H1 (cell line): ENCODE results near the gene TEDC1. TPM values are rescaled to one million over a fixed set of nuclear protein-coding genes. Genes with fewer than 3 reads are reported as not detected.

ENCODE experiments used
- CTCF ChIA-PET: fragments of 300-600 bp; sonication (Branson Sonifier 250); formaldehyde crosslinking; loops from one replicate; lab custom pipeline; 2021; ENCODE audit not compliant: partially characterized antibody; lab: Charles Lee
- POLR2A ChIA-PET: fragments of 300-600 bp; sonication (Branson Sonifier 250); formaldehyde crosslinking; loops from one replicate; lab custom pipeline; 2021; ENCODE audit warnings: inconsistent platforms; ENCODE audit not compliant: partially characterized antibody; lab: Charles Lee
- DNase-seq, 2 experiments: peaks; one replicate each; pipeline versions ENCODE4 v3.0.0 to v3.0.0-alpha.2; 2010 to 2022; ENCODE audit warnings: low spot score in 2 of 2, low read depth in 1 of 2, mixed read lengths in 1 of 2
- FAIRE-seq: peaks from 2 replicates; lab custom pipeline; 2011; peaks lifted over from hg19 to GRCh38; lab: Jason Lieb, UNC
- H2AFZ ChIP-seq: 2 replicates; pipeline ENCODE4 v1.8.1; 2012; ENCODE audit warnings: low read length, inconsistent platforms
- H2AK5ac ChIP-seq: 2 replicates; pipeline ENCODE4 v1.6.1; 2013; ENCODE audit warnings: low read depth, low read length
- H2BK120ac ChIP-seq: replicated peaks from 2 replicates; pipeline ENCODE3; 2013; ENCODE audit warnings: low read depth, low read length, inconsistent platforms
- H2BK12ac ChIP-seq: 2 replicates; pipeline ENCODE4 v1.6.1; 2013; ENCODE audit warnings: low read depth, low read length
- H2BK15ac ChIP-seq: 2 replicates; pipeline ENCODE4 v1.6.1; 2013; ENCODE audit warnings: low read length
- H2BK20ac ChIP-seq: 2 replicates; pipeline ENCODE4 v1.6.1; 2013; ENCODE audit warnings: low read length
- H2BK5ac ChIP-seq: 2 replicates; pipeline ENCODE4 v1.6.1; 2013; ENCODE audit warnings: low read depth, low read length
- H3K14ac ChIP-seq: 2 replicates; pipeline ENCODE4 v1.6.1; 2013; ENCODE audit warnings: inconsistent platforms; ENCODE audit not compliant: insufficient read length
- H3K18ac ChIP-seq: 2 replicates; pipeline ENCODE4 v1.6.1; 2013; ENCODE audit warnings: low read length; ENCODE audit errors: extremely low read depth
- H3K23ac ChIP-seq: 2 replicates; pipeline ENCODE4 v1.6.1; 2013; ENCODE audit warnings: inconsistent platforms; ENCODE audit not compliant: insufficient read length
- H3K23me2 ChIP-seq: 2 replicates; pipeline ENCODE4 v1.6.1; 2013; ENCODE audit warnings: low read depth, low read length
- H3K27ac ChIP-seq: 2 replicates; pipeline ENCODE4 v1.6.1; 2011; ENCODE audit warnings: low read depth, low read length, inconsistent platforms
- H3K27me3 ChIP-seq, 4 experiments: replicated peaks in 1 of 4; 1 replicate in 1 of 4; 2 replicates in 3 of 4; pipeline versions ENCODE4 v1.6.1 to v1.8.1; 2011 to 2013; ENCODE audit warnings: low read length in 3 of 4, mild to moderate bottlenecking in 3 of 4, inconsistent platforms in 2 of 4, mixed read lengths in 2 of 4, moderate library complexity in 1 of 4; ENCODE audit not compliant: control insufficient read depth in 3 of 4, insufficient read depth in 3 of 4; ENCODE audit errors: extremely low read depth in 1 of 4
- H3K36me3 ChIP-seq, 4 experiments: 2 replicates each; pipeline versions ENCODE4 v1.6.1 to v1.8.1; 2011 to 2013; ENCODE audit warnings: mild to moderate bottlenecking in 4 of 4, low read length in 3 of 4, moderate library complexity in 2 of 4, control low read depth in 1 of 4, inconsistent platforms in 1 of 4; ENCODE audit not compliant: insufficient read depth in 4 of 4, control insufficient read depth in 2 of 4
- H3K4ac ChIP-seq: replicated peaks from 2 replicates; pipeline ENCODE3; 2013; ENCODE audit warnings: low read length, low read depth, mixed read lengths, inconsistent platforms; ENCODE audit not compliant: insufficient read length
- H3K4me1 ChIP-seq, 4 experiments: replicated peaks in 1 of 4; 1 replicate in 1 of 4; 2 replicates in 3 of 4; pipeline versions ENCODE4 v1.6.1 to v1.8.1; 2011 to 2013; ENCODE audit warnings: low read length in 3 of 4, inconsistent platforms in 2 of 4, mixed read lengths in 1 of 4; ENCODE audit not compliant: insufficient read depth in 4 of 4, control insufficient read depth in 3 of 4
- H3K4me2 ChIP-seq, 2 experiments: 2 replicates each; pipeline versions ENCODE4 v1.6.1 to v1.8.1; 2011 to 2013; ENCODE audit warnings: low read depth in 2 of 2, low read length in 2 of 2, control low read depth in 1 of 2, inconsistent platforms in 1 of 2, mild to moderate bottlenecking in 1 of 2; ENCODE audit not compliant: insufficient read depth in 1 of 2
- H3K4me3 ChIP-seq, 4 experiments: fragments of 200-600, 300-600 bp in 1 of 4; sonication (generic), shearing (Covaris generic), sonication (Bioruptor Twin) in 1 of 4; 2 replicates each; pipeline versions ENCODE4 v1.5.1 to v1.8.1; 2011 to 2016; ENCODE audit warnings: low read length in 4 of 4, low read depth in 3 of 4, control low read depth in 2 of 4, inconsistent platforms in 2 of 4, mild to moderate bottlenecking in 2 of 4, mixed read lengths in 1 of 4, moderate library complexity in 1 of 4; ENCODE audit not compliant: insufficient read depth in 2 of 4; ENCODE audit errors: extremely low read depth in 1 of 4
- H3K56ac ChIP-seq: replicated peaks from 2 replicates; pipeline ENCODE3; 2013; ENCODE audit warnings: low read depth, mild to moderate bottlenecking, mixed read lengths, low read length, inconsistent platforms; ENCODE audit not compliant: insufficient read length
- H3K79me1 ChIP-seq: 2 replicates; pipeline ENCODE4 v1.6.1; 2013; ENCODE audit warnings: low read depth, low read length, control low read depth
- H3K79me2 ChIP-seq, 2 experiments: 2 replicates each; pipeline versions ENCODE4 v1.6.1 to v1.8.1; 2012 to 2013; ENCODE audit warnings: low read length in 2 of 2, mild to moderate bottlenecking in 2 of 2, inconsistent platforms in 1 of 2; ENCODE audit not compliant: insufficient read depth in 2 of 2, control insufficient read depth in 1 of 2
- H3K9ac ChIP-seq, 4 experiments: replicated peaks in 1 of 4; 1 replicate in 1 of 4; 2 replicates in 3 of 4; pipeline versions ENCODE4 v1.6.1 to v1.8.1; 2011 to 2013; ENCODE audit warnings: low read depth in 3 of 4, low read length in 3 of 4, control low read depth in 2 of 4, mild to moderate bottlenecking in 2 of 4, moderate library complexity in 2 of 4, inconsistent platforms in 1 of 4; ENCODE audit errors: extremely low read depth in 1 of 4
- H3K9me3 ChIP-seq, 2 experiments: 2 replicates each; pipeline versions ENCODE4 v1.6.1 to v1.8.1; 2012 to 2013; ENCODE audit warnings: mild to moderate bottlenecking in 2 of 2, moderate library complexity in 2 of 2, control low read depth in 1 of 2, inconsistent platforms in 1 of 2, low read depth in 1 of 2, low read length in 1 of 2, mixed read lengths in 1 of 2; ENCODE audit not compliant: insufficient read depth in 2 of 2
- H4K20me1 ChIP-seq, 2 experiments: replicated peaks in 1 of 2; 2 replicates each; pipeline versions ENCODE3 to v1.8.1; 2011 to 2013; ENCODE audit warnings: inconsistent platforms in 2 of 2, low read length in 2 of 2, mild to moderate bottlenecking in 1 of 2; ENCODE audit not compliant: insufficient read depth in 2 of 2, control insufficient read depth in 1 of 2
- H4K5ac ChIP-seq: 2 replicates; pipeline ENCODE4 v1.6.1; 2013; ENCODE audit warnings: low read length, low read depth, mixed read lengths, inconsistent platforms; ENCODE audit not compliant: insufficient read length
- H4K8ac ChIP-seq: 2 replicates; pipeline ENCODE4 v1.8.0; 2013; ENCODE audit warnings: mild to moderate bottlenecking, moderate library complexity, low read length, inconsistent platforms; ENCODE audit not compliant: insufficient read depth; ENCODE audit errors: extremely low read depth
- H4K91ac ChIP-seq: replicated peaks from 2 replicates; pipeline ENCODE3; 2013; ENCODE audit warnings: low read length, mixed read lengths, inconsistent platforms; ENCODE audit not compliant: insufficient read length
- ATF3 ChIP-seq: IDR thresholded peaks from 2 replicates; pipeline ENCODE4 v1.6.1; 2011; ENCODE audit warnings: low read depth, mild to moderate bottlenecking, low read length; ENCODE audit not compliant: insufficient read depth
- CHD1 ChIP-seq: IDR thresholded peaks from 2 replicates; pipeline ENCODE4 v1.6.1; 2012; ENCODE audit warnings: low read depth, low read length, improper control_type of control experiment
- E2F6 ChIP-seq: IDR thresholded peaks from 2 replicates; pipeline ENCODE4 v1.6.1; 2012; ENCODE audit warnings: inconsistent platforms
- GABPA ChIP-seq: IDR thresholded peaks from 2 replicates; pipeline ENCODE4 v1.6.1; 2011; ENCODE audit warnings: mild to moderate bottlenecking, low read length, moderate library complexity, borderline replicate concordance; ENCODE audit not compliant: insufficient read depth
- JUN ChIP-seq: IDR thresholded peaks from 2 replicates; pipeline ENCODE4 v1.6.1; 2011; ENCODE audit warnings: low read depth, mild to moderate bottlenecking, improper control_type of control experiment, low read length
- RFX5 ChIP-seq: IDR thresholded peaks from 2 replicates; pipeline ENCODE4 v1.6.1; 2011; ENCODE audit warnings: low read depth, low read length, improper control_type of control experiment, borderline replicate concordance
- RNF2 ChIP-seq: fragments of 200-900, 300-1000 bp; sonication (generic); IDR thresholded peaks from 2 replicates; pipeline ENCODE4 v1.7.1; 2016; ENCODE audit warnings: borderline replicate concordance, low read depth, mild to moderate bottlenecking, antibody characterized with exemption, low read length; ENCODE audit not compliant: poor library complexity, severe bottlenecking; ENCODE audit errors: missing control alignments
- SIN3A ChIP-seq, 2 experiments: IDR thresholded peaks in 1 of 2; conservative IDR thresholded peaks in 1 of 2; 2 replicates each; pipeline ENCODE4 v1.6.1; 2011 to 2012; ENCODE audit warnings: low read length in 2 of 2, improper control_type of control experiment in 1 of 2, low read depth in 1 of 2, mild to moderate bottlenecking in 1 of 2
- WGBS, 2 experiments: shearing (Covaris generic) in 1 of 2; methylation state at CpG; one replicate each; pipeline versions ENCODE4 v1.1.6 to v1.1.7; 2013 to 2015; ENCODE audit warnings: low lambda C conversion rate in 2 of 2, mixed read lengths in 2 of 2, inconsistent platforms in 1 of 2, low coverage in 1 of 2, missing lambda C conversion rate in 1 of 2; ENCODE audit not compliant: insufficient replicate concordance in 2 of 2, insufficient coverage in 1 of 2, insufficient read length in 1 of 2; ENCODE audit errors: extremely low coverage in 1 of 2, missing lambda C conversion rate in 1 of 2; 5-methylcytosine and 5-hydroxymethylcytosine counted together
- polyA plus RNA-seq, 7 experiments: library from polyadenylated mRNA; depleted of rRNA in 3 of 7; stranded (reverse) in 5 of 7; unstranded in 2 of 7; fragments of >200 nt in 5 of 7; fragments of 200-250 nt in 2 of 7; gene quantifications; 1 replicate in 5 of 7; 2 replicates in 1 of 7; 4 replicates in 1 of 7; pipeline versions ENCODE4 v1.2.1 to v1.2.3, GENCODE V29; 2011 to 2013; ENCODE audit warnings: missing spikeins in 2 of 7, mixed read lengths in 2 of 7
- total RNA-seq: library from RNA; stranded (reverse); fragmentation: NEBNext Ultra II Directional; extraction: Animal tissue kit (Norgen Biotek cat#: 25700); gene quantifications from 2 replicates; pipeline ENCODE4 v1.2.1, GENCODE V29; 2021

TEDC1 gene
- total and polyA plus RNA-seq, 2 of the 8 experiments (the other 6 are each of a cell fraction or from before 2014, with no cell fraction given) = 5.6 to 14.8 TPM

- Histone ChIP-seq H3K79me1 (peaks cover 2% of the 10 kb centered on the region; the same call in 1 of the 2 replicates), H3K27ac (no peak overlapping the region), H3K4me2 (no peak overlapping the region), H2BK5ac (no peak overlapping the region; the same call in 1 of the 2 replicates), H3K4ac (no peak overlapping the region), H2BK120ac (no peak overlapping the region), H2BK20ac (no peak overlapping the region), H4K91ac (no peak overlapping the region), H2AFZ (no peak overlapping the region), H3K4me1 (no peaks in the 10 kb centered on the region), H3K36me3 (peaks cover 24 to 70% (median 41%) of the 10 kb centered on the region in 4 experiments), H3K18ac (no peak overlapping the region), H3K27me3 (no peaks in the 10 kb centered on the region), H3K9ac (no peak overlapping the region), H3K23ac (no peak overlapping the region), H2AK5ac (no peak overlapping the region), H2BK15ac (no peak overlapping the region), H4K5ac (no peak overlapping the region), H3K56ac (no peak overlapping the region), H3K9me3 (no peaks in the 10 kb centered on the region), H4K20me1 (peaks cover 6 to 19% of the 10 kb centered on the region in 2 experiments), H3K4me3 (no peak overlapping the region), H4K8ac (no peak overlapping the region), H3K23me2 (no peaks in the 10 kb centered on the region), H3K79me2 (no peaks in the 10 kb centered on the region; a peak in 1 of 4 replicates), H2BK12ac (no peak overlapping the region), H3K14ac (no peak overlapping the region)
- POLR2A ChIA-PET = no interaction called here
- TF ChIP-seq JUN (no peak), RNF2 (no peak), ATF3 (no peak), RFX5 (no peak), SIN3A (conservative IDR thresholded peaks at IDR 0.05 in 1 of 2, IDR thresholded peaks at IDR 0.05 in 1 of 2; ENCODE audit: low read depth in 1 of 2, low read length in 2 of 2) (no peak), CHD1 (no peak), GABPA (no peak), E2F6 (no peak)
- no peak for DNase-seq
- 93% methylated on average over 22 of the region's 22 CpGs; no CpG with 5 or more reads in 1 of the 2 experiments for WGBS, 2 experiments
- no peak for FAIRE-seq
- CTCF ChIA-PET = interaction anchor here (1.9 to 3.9 kb wide), 2 partner anchors 9 to 14 kb away, joined by 8 to 27 read pairs; no protein-coding TSS in a partner anchor
These were observed 35.9 kb upstream of the TEDC1 start for GRCh38 chr14:105455086-105455640.
